NCI-H1092 treated with DMSO at 0.1 percent for 48 hours (cell line): ENCODE results near the gene NSMCE4A.
A peak's percentile ranks its signal among the peaks of the same experiment; 100 is the strongest.
"Not testable (repeated sequence)": the region's sequence is repeated elsewhere in the genome, so short reads cannot be mapped to it uniquely, and the experiment has no call there.

Experiments
- DNase-seq: peaks from one replicate; lab custom pipeline; 2025; lab: John Stamatoyannopoulos, UW

NSMCE4A gene

DNA sequence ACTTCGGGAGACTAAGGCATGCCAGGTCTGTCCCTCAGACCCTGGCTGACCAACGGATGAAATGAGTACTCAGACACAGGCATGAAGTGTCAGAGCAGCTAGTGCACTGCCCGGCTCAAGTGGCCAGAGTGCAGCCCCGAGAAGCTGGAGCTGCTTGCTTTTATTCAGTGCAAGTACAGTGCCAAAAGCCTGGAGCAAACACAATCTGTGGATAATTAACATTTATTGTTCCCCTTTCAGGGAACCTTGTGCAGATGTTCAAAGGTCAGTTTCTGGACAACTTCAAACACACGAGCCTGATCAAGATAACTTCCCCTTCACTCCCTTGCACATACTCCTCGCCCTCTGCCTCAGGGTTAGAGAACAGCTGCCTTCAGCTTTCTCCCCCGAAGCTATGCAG, 39.3 kb downstream of the NSMCE4A start:
- DNase-seq = no peak

GRCh38 chr10:121930268-121931085, 44.5 kb downstream of the NSMCE4A start:
- DNase-seq = not testable (repeated sequence)

DNA sequence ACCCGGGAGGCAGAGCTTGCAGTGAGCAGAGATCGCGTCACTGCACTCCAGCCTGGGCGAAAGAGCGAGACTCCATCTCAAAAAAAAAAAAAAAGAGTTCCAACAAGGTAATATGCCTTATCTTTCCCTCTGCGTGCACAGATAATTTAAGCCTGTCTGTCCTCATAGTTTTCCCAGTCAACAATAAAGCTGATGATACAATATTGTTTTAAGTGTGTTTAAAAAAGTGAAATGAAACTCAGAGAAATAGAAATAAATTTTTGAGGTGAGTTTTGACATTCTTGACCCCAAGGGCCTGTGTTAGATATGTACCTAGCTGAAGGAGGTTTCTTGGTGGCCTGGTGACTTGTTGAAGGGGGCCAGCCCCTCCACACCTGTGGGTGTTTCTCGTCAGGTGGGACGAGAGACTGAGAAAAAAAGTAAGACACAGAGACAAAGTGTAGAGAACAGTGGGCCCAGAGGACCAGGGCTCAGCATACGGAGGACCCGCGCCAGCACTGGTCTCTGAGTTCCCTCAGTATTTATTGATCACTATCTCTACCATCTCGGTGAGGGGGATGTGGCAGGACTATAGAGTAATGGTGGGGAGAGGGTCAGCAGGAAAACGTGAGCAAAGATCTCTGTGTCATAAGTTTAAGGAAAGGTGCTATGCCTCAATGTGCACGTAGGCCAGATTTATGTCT, 45.3 kb downstream of the NSMCE4A start:
- DNase-seq = not testable (repeated sequence)

DNA sequence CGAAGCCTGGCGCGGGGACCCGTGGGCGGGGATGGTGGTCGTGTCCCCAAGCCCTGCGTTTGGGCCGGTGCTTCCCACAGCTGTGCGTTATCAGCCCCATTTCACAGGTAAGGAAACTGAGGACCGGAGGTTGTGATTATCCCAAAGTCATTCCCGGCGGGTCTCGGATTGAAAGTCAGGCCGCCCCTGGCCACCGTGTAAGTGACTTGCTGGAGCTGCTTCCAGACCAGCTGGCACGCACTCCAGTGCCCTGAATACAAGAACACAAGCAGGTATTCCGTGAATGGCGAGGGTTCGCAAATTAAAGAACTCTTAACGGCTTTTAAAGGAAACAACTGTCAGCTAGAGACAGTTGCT, 46.5 kb downstream of the NSMCE4A start:
- DNase-seq = no peak

DNA sequence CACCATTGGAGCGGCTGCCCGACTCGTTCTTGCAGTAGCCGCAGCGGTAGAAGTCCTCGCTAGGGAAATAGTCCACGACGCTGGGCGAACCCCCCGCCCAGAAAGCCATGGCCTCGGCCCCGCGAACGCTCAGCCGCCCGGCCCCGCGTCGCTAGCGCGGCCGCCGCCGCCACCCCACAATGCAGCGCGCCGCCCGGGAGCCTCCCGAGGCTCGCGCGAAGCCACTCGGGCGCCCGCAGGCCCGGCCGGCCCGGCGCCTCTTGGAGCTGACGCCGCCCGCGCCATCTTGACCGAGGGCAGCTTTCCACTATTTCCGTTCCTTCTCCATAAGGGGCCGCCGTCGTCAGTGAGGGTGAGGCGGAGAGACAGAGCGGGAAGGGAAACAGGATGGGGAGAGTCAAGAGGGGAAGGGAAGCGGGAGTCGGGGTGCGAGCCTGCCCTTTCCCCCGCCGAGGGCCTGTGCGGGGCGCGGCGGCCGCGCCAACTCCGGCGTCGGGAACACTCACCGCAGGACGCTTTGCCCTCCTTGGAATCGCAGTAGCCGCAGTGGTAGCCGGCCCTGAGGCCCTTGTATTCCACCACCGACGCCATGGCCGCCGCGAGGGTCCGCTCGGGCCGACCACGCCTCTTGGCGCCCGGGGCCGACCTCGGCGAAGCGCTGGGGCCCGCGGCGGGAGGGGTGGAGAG, 47.0 kb downstream of the NSMCE4A start, which contains the start of gene ATE1:
TSS of gene ATE1 (minus strand) at position 191 of the 687 bp plus-strand sequence. CDS start at position 109, 82 bp downstream.
- DNase-seq = peak; percentile 87

DNA sequence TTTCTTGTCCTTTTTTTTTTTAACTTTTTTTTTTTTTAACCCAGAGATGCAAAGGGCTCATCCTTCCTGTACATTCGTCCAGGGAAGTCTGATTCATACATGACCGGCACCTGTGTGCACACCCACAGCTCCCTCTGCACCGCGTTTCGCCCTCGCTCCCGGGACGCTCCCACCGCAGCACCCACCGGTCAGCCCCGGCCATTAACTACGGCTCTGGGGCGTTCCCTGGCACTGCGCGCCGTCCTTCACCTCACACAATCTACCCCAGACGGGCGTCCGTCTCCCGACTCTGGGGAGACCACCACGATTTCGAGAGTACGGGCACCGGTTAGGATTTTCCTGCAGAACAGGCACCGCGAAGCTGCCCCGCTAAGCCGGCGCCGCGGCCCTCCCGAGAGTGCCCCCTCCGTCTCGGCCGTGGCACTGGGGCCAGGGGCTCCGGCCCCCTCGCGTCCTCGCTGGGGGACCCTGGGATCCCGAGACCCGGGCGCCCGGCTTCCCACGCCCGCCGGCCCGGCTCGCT, 47.6 kb downstream of the NSMCE4A start:
- DNase-seq = peak; percentile 47

DNA sequence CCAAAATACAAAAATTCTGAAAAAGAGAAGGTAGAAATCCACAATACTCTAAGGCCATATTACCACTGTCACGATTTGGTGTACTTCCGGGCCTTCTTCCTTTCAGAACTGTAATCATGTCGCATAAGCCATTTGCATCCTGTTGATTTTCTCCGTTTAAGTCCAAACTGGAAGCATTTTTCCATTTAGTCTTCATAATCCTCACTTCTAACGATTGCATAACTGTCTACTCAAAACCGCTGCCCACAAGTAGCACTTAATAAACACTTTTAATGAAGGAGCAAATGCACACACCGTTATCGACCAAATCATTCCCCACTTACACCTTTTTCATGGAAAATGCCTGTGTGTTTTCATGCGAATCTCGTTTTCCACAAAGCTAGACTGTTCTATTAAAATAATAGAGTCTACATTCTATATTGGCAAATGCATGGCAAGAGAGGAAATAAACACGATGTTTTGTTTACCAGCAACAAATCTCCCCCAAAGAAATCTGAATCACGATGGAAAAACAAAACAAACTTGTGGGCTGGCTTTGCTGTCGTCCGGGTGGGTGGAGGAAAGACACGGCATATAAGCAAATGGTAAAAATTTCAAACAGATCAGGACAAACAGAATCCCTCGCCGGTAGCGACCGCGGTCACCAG, 48.2 kb downstream of the NSMCE4A start:
- DNase-seq = peak; percentile 9

DNA sequence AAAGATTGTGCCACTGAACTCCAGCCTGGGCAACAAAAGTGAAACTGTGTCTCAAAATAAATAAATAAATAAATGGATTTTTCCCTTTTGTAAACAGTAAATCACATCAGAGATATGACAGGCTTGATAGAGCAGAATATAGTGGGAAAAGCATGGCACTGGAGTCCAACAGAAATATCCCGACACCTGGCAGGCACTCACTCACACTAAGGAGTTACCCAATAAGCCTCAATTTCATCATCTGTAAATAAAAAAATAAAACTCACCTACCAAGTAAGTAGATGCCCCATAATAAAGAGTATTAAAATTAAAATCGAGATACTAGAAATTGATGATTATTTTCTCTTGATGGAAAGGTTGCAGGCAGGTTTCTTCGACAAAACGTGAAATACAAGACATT, 48.9 kb downstream of the NSMCE4A start:
- DNase-seq = no peak

DNA sequence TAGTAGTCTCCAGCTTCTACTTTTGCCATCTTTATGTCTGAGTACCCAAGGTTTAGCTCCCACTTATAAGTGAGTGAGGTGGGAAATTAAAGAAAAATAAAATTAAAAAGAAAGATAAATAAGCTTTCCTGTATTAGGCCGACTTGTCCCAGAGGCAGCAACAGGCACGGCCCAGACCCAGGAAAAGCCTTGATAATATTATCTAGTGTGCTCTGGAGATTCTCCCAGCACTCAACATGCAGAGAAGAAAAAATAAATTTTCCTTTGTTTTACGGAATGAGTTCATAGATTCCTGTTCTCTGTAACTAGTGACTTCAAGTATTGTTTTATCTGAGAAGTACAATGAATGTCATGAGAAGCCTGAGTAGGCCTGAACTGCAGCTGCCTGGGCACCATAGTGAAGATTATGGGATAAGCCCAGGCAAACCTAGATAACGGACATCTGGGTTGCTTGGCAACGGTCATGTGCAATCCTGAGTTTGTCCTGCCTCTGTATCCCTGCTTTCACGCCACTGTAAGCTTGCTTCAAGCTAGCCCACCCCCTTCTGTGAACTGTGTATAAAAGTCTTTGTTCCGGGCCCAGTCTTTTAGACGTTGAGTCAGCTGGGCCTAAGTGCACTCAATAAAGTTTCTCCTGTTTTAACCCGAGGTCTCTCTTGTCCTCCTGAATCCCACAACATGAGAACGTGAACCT, 53.6 kb downstream of the NSMCE4A start:
- no peak for DNase-seq

DNA sequence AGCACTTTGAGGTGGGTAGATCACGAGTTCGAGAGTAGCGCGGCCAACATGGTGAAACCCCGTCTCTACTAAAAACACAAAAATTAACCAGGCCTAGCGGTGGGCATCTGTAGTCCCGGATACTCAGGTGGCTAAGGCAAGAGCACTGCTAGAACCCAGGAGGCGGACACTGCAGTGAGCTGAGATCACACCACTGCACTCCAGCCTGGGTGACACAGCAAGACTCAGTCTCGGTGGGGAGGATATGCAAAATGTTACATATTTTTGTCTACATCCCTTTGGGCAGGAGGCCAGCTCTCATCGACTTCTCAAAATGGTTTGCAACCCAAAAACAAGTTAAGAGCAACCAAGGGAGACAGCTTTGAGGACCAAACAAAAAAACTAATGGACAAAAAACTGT, 55.4 kb downstream of the NSMCE4A start:
- no peak for DNase-seq

DNA sequence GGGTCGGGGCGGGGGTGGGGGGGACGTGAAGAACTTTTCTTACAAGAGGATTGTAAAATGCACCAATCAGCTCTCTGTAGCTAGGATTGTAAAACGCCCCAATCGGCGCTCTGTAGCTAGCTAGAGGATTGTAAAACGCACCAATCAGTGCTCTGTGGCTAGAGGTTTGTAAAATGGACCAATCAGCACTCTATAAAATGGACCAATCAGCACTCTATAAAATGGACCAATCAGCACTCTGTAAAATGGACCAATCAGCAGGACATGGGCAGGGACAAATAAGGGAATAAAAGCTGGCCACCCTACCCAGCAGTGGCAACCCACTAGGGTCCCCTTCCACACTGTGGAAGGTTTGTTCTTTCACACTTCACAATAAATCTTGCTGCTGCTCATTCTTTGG, 56.2 kb downstream of the NSMCE4A start:
- DNase-seq = not testable (repeated sequence)

DNA sequence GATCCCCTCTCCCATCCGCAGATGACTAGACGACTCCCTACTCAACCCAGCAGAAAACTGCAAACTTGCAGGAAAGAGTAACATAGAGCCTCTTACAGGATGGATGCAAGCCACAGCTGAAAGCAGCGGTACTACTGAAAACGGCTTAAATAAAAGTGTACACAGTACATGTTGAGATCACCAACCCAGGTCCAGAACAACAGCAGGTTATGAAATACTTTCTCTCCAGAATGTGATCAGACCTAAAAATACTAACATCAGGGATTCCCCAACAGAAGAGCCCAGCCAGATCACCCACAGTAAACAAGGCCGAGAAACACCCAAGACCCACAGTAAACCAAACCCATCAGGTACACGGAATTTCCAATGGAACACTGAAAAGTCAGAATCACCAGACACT, 60.4 kb downstream of the NSMCE4A start:
- DNase-seq = no peak

- DNase-seq = no peak
Measured at GRCh38 chr10:121911421-121911697, 63.7 kb downstream of the NSMCE4A start.

- no peak for DNase-seq
Measured at GRCh38 chr10:121910673-121911420, 64.2 kb downstream of the NSMCE4A start.
